Activated B cell treated with CpG ODN at 0.5 μM for 24 hours (primary cell): ENCODE results near the gene ZNF664. TPM values are rescaled to one million over a fixed set of nuclear protein-coding genes. Genes with fewer than 3 reads are reported as not detected.

ENCODE experiments used
- ATAC-seq: fragments of 200-7000 bp; cut with Tn5 transposase; one replicate; pipeline ENCODE4 v1.10.0; 2021; ENCODE audit warnings: low read depth, mild to moderate bottlenecking, moderate library complexity
- CTCF ChIA-PET: fragments of 350-600 bp; sonication (Branson Sonifier 250); formaldehyde crosslinking; loops from one replicate; lab custom pipeline; 2021; ENCODE audit warnings: antibody characterized with exemption; lab: Charles Lee
- POLR2A ChIA-PET: fragments of 350-600 bp; sonication (Branson Sonifier 250); formaldehyde crosslinking; loops from one replicate; lab custom pipeline; 2021; ENCODE audit warnings: antibody characterized with exemption; lab: Charles Lee
- DNase-seq: peaks from one replicate; pipeline ENCODE4 v3.0.0; 2022
- H3K27ac Mint-ChIP-seq: one replicate; pipeline ENCODE4 v1.8.0; 2020; ENCODE audit warnings: mixed read lengths
- H3K27me3 Mint-ChIP-seq: one replicate; pipeline ENCODE4 v1.8.0; 2021; ENCODE audit warnings: mixed read lengths
- H3K36me3 Mint-ChIP-seq: one replicate; pipeline ENCODE4 v1.8.0; 2021; ENCODE audit warnings: low read depth, mixed read lengths
- H3K4me1 Mint-ChIP-seq: one replicate; pipeline ENCODE4 v1.8.0; 2021; ENCODE audit warnings: mixed read lengths
- H3K4me3 Mint-ChIP-seq: one replicate; pipeline ENCODE4 v1.8.0; 2020; ENCODE audit warnings: mild to moderate bottlenecking, mixed read lengths
- H3K9me3 Mint-ChIP-seq: one replicate; pipeline ENCODE4 v1.8.0; 2020; ENCODE audit warnings: mixed read lengths
- CTCF ChIP-seq: fragments of 200-600 bp; IDR thresholded peaks from one replicate; pipeline ENCODE4 v1.8.0; 2022; ENCODE audit warnings: antibody characterized with exemption, mild to moderate bottlenecking
- intact Hi-C: fragments of 100-400 bp; cut with micrococcal nuclease; formaldehyde crosslinking; loops from one replicate; pipeline ENCODE4 v1.15.1; 2024
- total RNA-seq: library from RNA; stranded (reverse); gene quantifications from 2 replicates; pipeline ENCODE4 v1.2.3, GENCODE V29; 2022

Gene ZNF664
- total RNA-seq, 1 donor from 2014 or later = 40.7 TPM

DNA sequence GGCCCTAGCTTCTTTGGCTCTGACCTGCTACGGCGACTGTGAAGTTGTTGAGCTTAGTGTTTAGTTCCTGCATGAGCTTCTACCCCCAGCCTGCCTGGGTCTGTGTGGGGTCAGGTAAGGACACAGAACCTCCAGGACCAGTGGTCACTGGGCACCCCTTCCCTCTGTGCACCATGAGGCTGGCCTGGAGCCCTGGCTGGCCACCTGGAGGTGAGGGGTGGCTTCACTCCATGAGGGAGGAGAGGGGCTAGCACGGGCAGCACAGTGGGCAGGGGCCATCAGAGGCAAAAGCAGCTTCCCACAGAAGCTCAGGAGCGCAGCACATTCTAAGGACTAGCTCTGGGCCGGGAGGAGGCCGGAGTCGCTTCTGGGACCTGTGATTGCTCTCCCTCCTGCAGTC, 37.1 kb upstream of the ZNF664 start:
- Mint-ChIP-seq H3K27ac (no peak overlapping the region), H3K4me3 (no peak overlapping the region), H3K4me1 (peaks cover 24% of the 10 kb centered on the region), H3K27me3 (no peaks in the 10 kb centered on the region), H3K36me3 (peaks cover 19% of the 10 kb centered on the region), H3K9me3 (no peaks in the 10 kb centered on the region)
- ChIA-PET CTCF (no interaction called here), POLR2A (interaction anchor here (0.9 kb wide), 1 partner anchor 8 kb away, joined by 3 read pairs; no protein-coding TSS in a partner anchor)
- ATAC-seq (no peak), DNase-seq (no peak)
- intact Hi-C loops = no loop called here
- TF ChIP-seq CTCF = no peak

GRCh38 chr12:123936471-123936870, 36.5 kb upstream of the ZNF664 start:
- TF ChIP-seq CTCF = no peak
- intact Hi-C loops = no loop called here
- ChIA-PET POLR2A (interaction anchor here (0.9 kb wide), 1 partner anchor 9 kb away, joined by 3 read pairs; no protein-coding TSS in a partner anchor), CTCF (no interaction called here)
- no peak overlapping the region for H3K4me3 Mint-ChIP-seq
- peaks cover 22% of the 10 kb centered on the region for H3K36me3 Mint-ChIP-seq
- no peaks in the 10 kb centered on the region for H3K9me3 Mint-ChIP-seq
- H3K4me1 Mint-ChIP-seq = peaks cover 24% of the 10 kb centered on the region
- no peak for ATAC-seq
- DNase-seq = no peak
- H3K27me3 Mint-ChIP-seq = no peaks in the 10 kb centered on the region
- no peak overlapping the region for H3K27ac Mint-ChIP-seq

DNA sequence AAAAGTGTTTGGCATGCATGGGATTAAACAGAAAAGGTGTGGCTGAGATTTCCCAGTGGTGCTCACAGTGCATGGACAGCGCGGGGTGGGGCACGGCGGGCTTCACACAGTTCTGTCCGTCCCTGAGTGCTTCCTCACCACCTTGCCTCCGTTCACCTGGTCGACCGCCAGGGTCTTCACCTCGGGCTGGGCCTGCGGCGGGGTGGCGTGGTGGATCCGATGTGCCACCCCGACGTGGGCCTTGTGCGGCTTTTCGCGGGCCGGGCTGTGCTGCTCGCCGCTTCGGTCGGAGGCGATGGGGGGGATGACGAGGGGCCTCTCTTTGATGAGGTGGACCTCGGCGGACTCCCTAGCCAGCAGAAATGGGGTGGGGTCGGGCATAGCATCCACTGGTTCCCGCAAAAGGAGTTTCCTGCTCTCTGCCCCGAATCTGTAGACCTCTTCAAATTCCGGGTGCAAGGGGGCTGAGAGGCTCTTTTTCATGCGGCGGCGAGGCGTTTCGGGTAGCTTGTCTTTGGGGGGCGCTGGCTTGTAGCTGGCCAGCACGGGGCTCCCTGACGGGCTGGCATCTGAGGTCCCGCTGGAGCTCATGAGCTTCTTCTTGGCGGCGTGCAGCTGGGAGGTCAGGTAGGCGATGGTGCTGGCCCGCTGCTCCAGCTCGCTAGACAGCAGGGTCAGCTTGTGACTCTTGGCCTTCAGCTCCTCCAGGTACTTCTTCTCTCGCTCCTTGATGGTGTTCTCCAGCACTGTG, 35.9 kb upstream of the ZNF664 start:
- DNase-seq (no peak), ATAC-seq (no peak)
- ChIA-PET POLR2A (interaction anchor here (0.9 kb wide), 1 partner anchor 9 kb away, joined by 3 read pairs; no protein-coding TSS in a partner anchor), CTCF (no interaction called here)
- H3K9me3 Mint-ChIP-seq = no peaks in the 10 kb centered on the region
- peaks cover 29% of the 10 kb centered on the region for H3K36me3 Mint-ChIP-seq
- H3K4me3 Mint-ChIP-seq = no peak overlapping the region
- H3K4me1 Mint-ChIP-seq = peaks cover 24% of the 10 kb centered on the region
- no peak for TF ChIP-seq CTCF
- no peaks in the 10 kb centered on the region for H3K27me3 Mint-ChIP-seq
- intact Hi-C loops = no loop called here
- H3K27ac Mint-ChIP-seq = no peak overlapping the region

DNA sequence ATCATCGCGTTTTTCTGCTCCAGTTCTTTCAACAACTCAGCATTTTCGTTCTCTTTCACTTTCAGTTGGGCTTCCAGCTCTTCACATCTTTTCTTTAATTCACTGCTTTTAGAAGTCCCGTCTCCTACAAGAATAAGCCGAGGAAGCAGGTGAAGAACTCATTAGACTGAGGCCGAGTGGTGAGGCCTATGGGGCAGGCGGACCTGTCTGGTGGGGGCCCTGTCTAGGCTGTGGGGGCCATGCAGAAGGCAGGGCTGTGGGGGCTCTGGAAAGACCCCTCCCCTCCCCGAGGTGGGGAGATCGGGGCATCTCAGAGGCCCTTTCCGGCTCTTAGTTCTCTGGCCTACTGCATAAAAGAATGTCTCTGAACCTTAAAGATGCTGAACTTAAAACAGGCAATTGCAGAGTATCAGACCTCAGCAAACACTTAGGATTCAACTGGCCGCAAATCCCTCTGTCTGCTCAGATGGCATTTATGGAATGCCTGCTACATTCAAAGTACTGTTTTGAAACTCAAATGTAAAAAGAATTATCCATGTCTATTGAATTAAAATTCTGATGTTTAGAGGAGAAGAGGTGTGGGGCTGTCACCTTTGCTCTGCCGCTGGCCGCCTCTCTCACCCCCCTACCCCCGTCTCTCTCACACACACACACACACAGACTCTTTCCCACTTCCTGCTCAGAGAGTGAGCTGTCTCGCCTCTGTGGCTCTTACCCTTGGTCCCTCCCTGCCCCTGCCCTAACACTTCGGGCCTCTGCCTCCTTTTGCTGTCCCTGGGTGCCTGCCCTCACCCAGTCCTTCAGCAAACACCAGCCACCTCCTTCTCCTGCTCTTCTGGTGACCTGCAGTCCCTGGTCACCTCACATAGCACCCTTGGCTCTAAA, 35.1 kb upstream of the ZNF664 start:
- CTCF ChIA-PET = no interaction called here
- intact Hi-C loops = no loop called here
- POLR2A ChIA-PET = no interaction called here
- Mint-ChIP-seq H3K9me3 (no peaks in the 10 kb centered on the region), H3K27me3 (no peaks in the 10 kb centered on the region), H3K27ac (peak overlapping the region; percentile 5), H3K4me1 (peaks cover 24% of the 10 kb centered on the region), H3K4me3 (peak overlapping the region; percentile 21), H3K36me3 (peaks cover 37% of the 10 kb centered on the region)
- DNase-seq (no peak), ATAC-seq (peak; percentile 74)
- TF ChIP-seq CTCF = no peak
